SK-N-SH (cell line): ENCODE results near the gene RSAD2. TPM values are rescaled to one million over a fixed set of nuclear protein-coding genes. Genes with fewer than 3 reads are reported as not detected.

ENCODE experiments used
- CTCF ChIA-PET: fragments of 300-600, 350-600 bp; formaldehyde crosslinking; extraction: SDS; loops from one replicate; lab custom pipeline; 2021; lab: Yijun Ruan, JAX
- POLR2A ChIA-PET: fragments of 350-600 bp; sonication (Branson Sonifier 250); formaldehyde crosslinking; extraction: SDS; loops from one replicate; lab custom pipeline; 2020; ENCODE audit warnings: antibody characterized with exemption, inconsistent platforms; lab: Yijun Ruan, JAX
- DNase-seq: peaks from one replicate; pipeline ENCODE4 v3.0.0; 2012
- H2AFZ ChIP-seq: fragments of 200-600 bp; sonication (generic); 2 replicates; pipeline ENCODE4 v1.8.1; 2016; ENCODE audit warnings: antibody characterized with exemption, mild to moderate bottlenecking, low read depth
- H3F3A ChIP-seq: fragments of 200-600 bp; sonication (generic); replicated peaks from 2 replicates; pipeline ENCODE3; 2016; ENCODE audit warnings: antibody characterized with exemption, mild to moderate bottlenecking; ENCODE audit not compliant: insufficient read depth
- H3K27ac ChIP-seq, 2 experiments: fragments of 200-500 bp in 1 of 2; fragments of 200-600 bp in 1 of 2; sonication (Bioruptor generic) in 1 of 2; sonication (generic), shearing (Covaris generic) in 1 of 2; 2 replicates each; pipeline versions ENCODE4 v1.5.1 to v1.6.1; 2014 to 2016; ENCODE audit warnings: low read depth in 2 of 2, inconsistent platforms in 1 of 2, low read length in 1 of 2, mild to moderate bottlenecking in 1 of 2, mixed read lengths in 1 of 2
- H3K27me3 ChIP-seq: fragments of 200-600 bp; sonication (generic), shearing (Covaris generic); 2 replicates; pipeline ENCODE4 v1.6.1; 2016; ENCODE audit warnings: mixed run types; ENCODE audit not compliant: insufficient read depth
- H3K36me3 ChIP-seq, 2 experiments: fragments of 200-500 bp in 1 of 2; fragments of 200-600 bp in 1 of 2; sonication (Bioruptor generic) in 1 of 2; sonication (generic) in 1 of 2; replicated peaks in 1 of 2; 2 replicates each; pipeline versions ENCODE3 to v1.5.1; 2014 to 2016; ENCODE audit warnings: low read length in 1 of 2, mild to moderate bottlenecking in 1 of 2; ENCODE audit not compliant: insufficient read depth in 2 of 2, control insufficient read depth in 1 of 2
- H3K4me1 ChIP-seq, 2 experiments: fragments of 200-500 bp in 1 of 2; fragments of 200-600 bp in 1 of 2; sonication (Bioruptor generic) in 1 of 2; sonication (generic), shearing (Covaris generic) in 1 of 2; 2 replicates each; pipeline versions ENCODE4 v1.5.1 to v1.6.1; 2014 to 2016; ENCODE audit warnings: low read depth in 1 of 2, low read length in 1 of 2, mixed run types in 1 of 2; ENCODE audit not compliant: insufficient read depth in 2 of 2, control insufficient read depth in 1 of 2
- H3K4me2 ChIP-seq: fragments of 200-600 bp; sonication (generic), shearing (Covaris generic); 2 replicates; pipeline ENCODE4 v1.6.1; 2017; ENCODE audit warnings: mixed run types
- H3K4me3 ChIP-seq, 2 experiments: fragments of 200-500 bp in 1 of 2; fragments of 200-600 bp in 1 of 2; sonication (Bioruptor generic) in 1 of 2; sonication (generic), shearing (Covaris generic) in 1 of 2; 2 replicates each; pipeline versions ENCODE4 v1.5.1 to v1.8.1; 2014 to 2016; ENCODE audit warnings: low read depth in 2 of 2, inconsistent platforms in 1 of 2, low read length in 1 of 2, mild to moderate bottlenecking in 1 of 2, mixed read lengths in 1 of 2, moderate library complexity in 1 of 2
- H3K79me2 ChIP-seq: fragments of 200-600 bp; sonication (generic); 2 replicates; pipeline ENCODE4 v1.8.1; 2017; ENCODE audit warnings: mild to moderate bottlenecking; ENCODE audit not compliant: insufficient read depth
- H3K9ac ChIP-seq: fragments of 200-600 bp; sonication (generic); 2 replicates; pipeline ENCODE4 v1.6.1; 2017; ENCODE audit warnings: mixed run types
- H3K9me2 ChIP-seq: fragments of 200-600 bp; sonication (generic); 2 replicates; pipeline ENCODE4 v1.6.1; 2017; ENCODE audit warnings: mixed run types
- H3K9me3 ChIP-seq: fragments of 200-600 bp; sonication (generic); 2 replicates; pipeline ENCODE4 v1.6.1; 2017; ENCODE audit warnings: mixed run types, mild to moderate bottlenecking, moderate library complexity
- H4K20me1 ChIP-seq: fragments of 200-600 bp; sonication (generic); 2 replicates; pipeline ENCODE4 v1.6.1; 2017; ENCODE audit warnings: mild to moderate bottlenecking, mixed run types; ENCODE audit not compliant: insufficient read depth
- CHD2 ChIP-seq: fragments of 150-350 bp; IDR thresholded peaks from 2 replicates; pipeline ENCODE4 v1.6.1; 2018; ENCODE audit warnings: low read length; ENCODE audit not compliant: partially characterized antibody
- EP300 ChIP-seq, 2 experiments: IDR thresholded peaks; 2 replicates each; pipeline versions ENCODE4 v1.4.0 to v1.6.1; 2012; ENCODE audit warnings: borderline replicate concordance in 1 of 2, low read depth in 1 of 2, low read length in 1 of 2
- EZH2phosphoT487 ChIP-seq: fragments of 200-600 bp; sonication (generic); IDR thresholded peaks from 2 replicates; pipeline ENCODE4 v1.6.1; 2017; ENCODE audit warnings: low read depth, mixed run types, mild to moderate bottlenecking, antibody characterized with exemption, moderate library complexity, borderline replicate concordance
- FOXM1 ChIP-seq: IDR thresholded peaks from 2 replicates; pipeline ENCODE4 v1.4.0; 2012; ENCODE audit warnings: low read depth, mild to moderate bottlenecking
- GATA2 ChIP-seq: sonication (generic); formaldehyde crosslinking; IDR thresholded peaks from 2 replicates; pipeline ENCODE4 v1.5.0; 2020; ENCODE audit warnings: mild to moderate bottlenecking, missing genetic modification reagents
- MAX ChIP-seq: IDR thresholded peaks from 2 replicates; pipeline ENCODE4 v1.4.0; 2012; ENCODE audit warnings: low read depth
- MXI1 ChIP-seq: IDR thresholded peaks from 2 replicates; pipeline ENCODE4 v1.6.1; 2012; ENCODE audit warnings: mild to moderate bottlenecking, low read depth, low read length, improper control_type of control experiment
- NRF1 ChIP-seq: IDR thresholded peaks from 2 replicates; pipeline ENCODE4 v1.6.1; 2012; ENCODE audit warnings: low read depth, mild to moderate bottlenecking, low read length
- POLR2AphosphoS5 ChIP-seq: IDR thresholded peaks from 2 replicates; pipeline ENCODE4 v1.6.1; 2012; ENCODE audit warnings: low read depth, low read length
- RCOR1 ChIP-seq: fragments of 150-350 bp; IDR thresholded peaks from 2 replicates; pipeline ENCODE4 v1.6.1; 2017; ENCODE audit warnings: antibody characterized with exemption, low read length
- RFX5 ChIP-seq: IDR thresholded peaks from 2 replicates; pipeline ENCODE4 v1.6.1; 2012; ENCODE audit warnings: mild to moderate bottlenecking, improper control_type of control experiment, low read length
- SIN3A ChIP-seq: IDR thresholded peaks from 2 replicates; pipeline ENCODE4 v1.6.1; 2012; ENCODE audit warnings: low read depth, mild to moderate bottlenecking, low read length, moderate library complexity, borderline replicate concordance
- SMC3 ChIP-seq: IDR thresholded peaks from 2 replicates; pipeline ENCODE4 v1.6.1; 2012; ENCODE audit warnings: low read depth, low read length, improper control_type of control experiment
- TAF1 ChIP-seq: IDR thresholded peaks from 2 replicates; pipeline ENCODE4 v1.6.1; 2012; ENCODE audit warnings: low read depth, mild to moderate bottlenecking, low read length, moderate library complexity, borderline replicate concordance
- TEAD4 ChIP-seq: IDR thresholded peaks from 2 replicates; pipeline ENCODE4 v1.4.0; 2012; ENCODE audit warnings: mild to moderate bottlenecking, borderline replicate concordance; ENCODE audit not compliant: insufficient read depth
- YY1 ChIP-seq: IDR thresholded peaks from 2 replicates; pipeline ENCODE4 v1.4.0; 2012; ENCODE audit warnings: low read depth, mild to moderate bottlenecking
- WGBS: methylation state at CpG from one replicate; pipeline ENCODE4 v1.1.6; 2017; ENCODE audit warnings: low lambda C conversion rate; 5-methylcytosine and 5-hydroxymethylcytosine counted together
- polyA plus RNA-seq, 3 experiments: library from polyadenylated mRNA; depleted of rRNA; stranded (reverse); fragments of >200 nt; gene quantifications; 2 replicates each; pipeline ENCODE4 v1.2.3, GENCODE V29; 2012
- TF ChIP-seq, protein P1 (sequence below): IDR thresholded peaks from 2 replicates; pipeline ENCODE4 v1.4.0; 2012; ENCODE audit warnings: low read depth, borderline replicate concordance
- TF ChIP-seq, protein P2 (sequence below): IDR thresholded peaks from 2 replicates; pipeline ENCODE4; 2012
- TF ChIP-seq, protein P3 (sequence below): fragments of 150-350 bp; IDR thresholded peaks from 2 replicates; pipeline ENCODE4 v1.6.1; 2016; ENCODE audit warnings: mild to moderate bottlenecking, low read depth, low read length

Gene RSAD2
- polyA plus RNA-seq, 1 of the 3 experiments (the other 2 are of a cell fraction), result 0.35 TPM

DNA sequence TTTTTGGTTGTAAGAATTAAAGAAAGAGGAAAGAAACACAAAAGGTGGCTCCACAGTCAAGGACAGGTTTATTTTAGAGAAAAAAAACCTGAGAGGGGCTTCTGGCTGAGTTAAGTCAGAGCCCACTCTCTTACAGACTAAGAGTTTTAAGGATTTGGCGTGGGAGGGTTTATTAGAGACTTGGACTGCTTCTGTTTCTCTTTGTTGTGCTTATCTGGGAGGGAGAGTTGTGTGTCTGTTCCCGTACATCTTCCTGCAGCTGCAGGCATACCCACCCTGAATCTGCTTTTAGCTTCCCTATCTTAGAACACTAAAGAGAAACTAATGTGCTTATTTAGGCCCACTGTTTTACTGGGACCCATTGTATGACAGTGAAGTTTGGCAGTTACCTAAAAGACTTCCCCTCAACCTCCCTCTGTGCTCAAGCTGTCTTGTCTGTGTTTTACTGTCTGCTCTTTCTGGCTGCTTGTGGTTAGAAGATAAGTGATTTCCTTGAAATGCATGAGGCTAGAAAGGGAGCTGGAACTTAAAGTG lies 2.7 kb downstream of the RSAD2 start (continued):
- TF ChIP-seq GATA2 (CRISPR knock-in tag) (no peak), EP300 (IDR thresholded peaks at IDR 0.05; ENCODE audit: borderline replicate concordance in 1 of 2, low read depth in 1 of 2, low read length in 1 of 2) (no peak), YY1 (no peak), SMC3 (no peak), POLR2AphosphoS5 (no peak)

GRCh38 chr2:6881046-6881445 lies 3.5 kb downstream of the RSAD2 start:
- Histone ChIP-seq H3K9me2 (no peaks in the 10 kb centered on the region), H3K79me2 (no peaks in the 10 kb centered on the region), H3K4me3 (no peak overlapping the region), H3K27ac (no peak overlapping the region), H3K9ac (no peak overlapping the region), H3K4me1 (peaks cover 0 to 5% of the 10 kb centered on the region in 2 experiments; a peak in 2 of 4 replicates), H3F3A (no peaks in the 10 kb centered on the region), H2AFZ (no peak overlapping the region), H4K20me1 (no peaks in the 10 kb centered on the region), H3K27me3 (no peaks in the 10 kb centered on the region), H3K36me3 (no peaks in the 10 kb centered on the region), H3K4me2 (no peak overlapping the region), H3K9me3 (no peaks in the 10 kb centered on the region)
- POLR2A ChIA-PET, result no interaction called here
- no peak for DNase-seq
- TF ChIP-seq NRF1 (no peak), TAF1 (no peak), TEAD4 (no peak), FOXM1 (no peak), RFX5 (no peak)
- TF ChIP-seq, protein P1, sequence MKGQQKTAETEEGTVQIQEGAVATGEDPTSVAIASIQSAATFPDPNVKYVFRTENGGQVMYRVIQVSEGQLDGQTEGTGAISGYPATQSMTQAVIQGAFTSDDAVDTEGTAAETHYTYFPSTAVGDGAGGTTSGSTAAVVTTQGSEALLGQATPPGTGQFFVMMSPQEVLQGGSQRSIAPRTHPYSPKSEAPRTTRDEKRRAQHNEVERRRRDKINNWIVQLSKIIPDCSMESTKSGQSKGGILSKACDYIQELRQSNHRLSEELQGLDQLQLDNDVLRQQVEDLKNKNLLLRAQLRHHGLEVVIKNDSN, result no peak
- TF ChIP-seq, protein P2, sequence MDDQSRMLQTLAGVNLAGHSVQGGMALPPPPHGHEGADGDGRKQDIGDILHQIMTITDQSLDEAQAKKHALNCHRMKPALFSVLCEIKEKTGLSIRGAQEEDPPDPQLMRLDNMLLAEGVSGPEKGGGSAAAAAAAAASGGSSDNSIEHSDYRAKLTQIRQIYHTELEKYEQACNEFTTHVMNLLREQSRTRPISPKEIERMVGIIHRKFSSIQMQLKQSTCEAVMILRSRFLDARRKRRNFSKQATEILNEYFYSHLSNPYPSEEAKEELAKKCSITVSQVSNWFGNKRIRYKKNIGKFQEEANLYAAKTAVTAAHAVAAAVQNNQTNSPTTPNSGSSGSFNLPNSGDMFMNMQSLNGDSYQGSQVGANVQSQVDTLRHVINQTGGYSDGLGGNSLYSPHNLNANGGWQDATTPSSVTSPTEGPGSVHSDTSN, result no peak
- CTCF ChIA-PET, result interaction anchor here (1.0 to 4.7 kb wide), 2 partner anchors 9 to 15 kb away, joined by 3 to 24 read pairs; no protein-coding TSS in a partner anchor
- 8% methylated on average over 1 of the region's 1 CpG for WGBS

- DNase-seq, result no peak
- TF ChIP-seq SIN3A (no peak), TEAD4 (no peak), MXI1 (no peak), RFX5 (no peak), MAX (no peak), CHD2 (no peak), EZH2phosphoT487 (no peak), RCOR1 (no peak), POLR2AphosphoS5 (no peak)
- TF ChIP-seq, protein P2, result no peak
- TF ChIP-seq, protein P3, sequence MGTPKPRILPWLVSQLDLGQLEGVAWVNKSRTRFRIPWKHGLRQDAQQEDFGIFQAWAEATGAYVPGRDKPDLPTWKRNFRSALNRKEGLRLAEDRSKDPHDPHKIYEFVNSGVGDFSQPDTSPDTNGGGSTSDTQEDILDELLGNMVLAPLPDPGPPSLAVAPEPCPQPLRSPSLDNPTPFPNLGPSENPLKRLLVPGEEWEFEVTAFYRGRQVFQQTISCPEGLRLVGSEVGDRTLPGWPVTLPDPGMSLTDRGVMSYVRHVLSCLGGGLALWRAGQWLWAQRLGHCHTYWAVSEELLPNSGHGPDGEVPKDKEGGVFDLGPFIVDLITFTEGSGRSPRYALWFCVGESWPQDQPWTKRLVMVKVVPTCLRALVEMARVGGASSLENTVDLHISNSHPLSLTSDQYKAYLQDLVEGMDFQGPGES, result no peak
- TF ChIP-seq, protein P1, result no peak
Observed at GRCh38 chr2:6881516-6881915, 3.9 kb downstream of the RSAD2 start.

More at GRCh38 chr2:6881516-6881915, 3.9 kb downstream of the RSAD2 start:
- ChIA-PET POLR2A (no interaction called here), CTCF (no interaction called here)
- 51% methylated on average over 5 of the region's 5 CpGs for WGBS
- no peaks in the 10 kb centered on the region for H3K27me3 ChIP-seq
- H3K9me3 ChIP-seq, result no peaks in the 10 kb centered on the region
- H2AFZ ChIP-seq, result no peak overlapping the region
- no peak overlapping the region for H3K4me3 ChIP-seq
- H3K27ac ChIP-seq, result no peak overlapping the region
- no peaks in the 10 kb centered on the region for H3K36me3 ChIP-seq
- no peak overlapping the region for H3K4me2 ChIP-seq
- no peaks in the 10 kb centered on the region for H3K9me2 ChIP-seq
- H3K4me1 ChIP-seq, result peaks cover 0 to 5% of the 10 kb centered on the region in 2 experiments; a peak in 2 of 4 replicates
- no peaks in the 10 kb centered on the region for H3F3A ChIP-seq
- H4K20me1 ChIP-seq, result no peaks in the 10 kb centered on the region
- H3K79me2 ChIP-seq, result no peaks in the 10 kb centered on the region
- H3K9ac ChIP-seq, result no peak overlapping the region
